Hepatocyte (in vitro differentiated cells): ENCODE data around the gene GALNTL6. TPM values are rescaled to one million over a fixed set of nuclear protein-coding genes. Genes with fewer than 3 reads are reported as not detected.
"Not testable (repeated sequence)": the region's sequence is repeated elsewhere in the genome, so short reads cannot be mapped to it uniquely, and the experiment has no call there.

ENCODE experiments used
- DNase-seq: peaks from one replicate; pipeline ENCODE4 v3.0.0-alpha.2; 2016; ENCODE audit warnings: low spot score
- H2AFZ ChIP-seq: fragments of 200-600 bp; sonication (generic); 2 replicates; pipeline ENCODE4 v1.6.0; 2016; ENCODE audit warnings: antibody characterized with exemption, mild to moderate bottlenecking
- H3K27ac ChIP-seq: fragments of 200-600 bp; sonication (generic); 2 replicates; pipeline ENCODE4 v1.5.1; 2016; ENCODE audit warnings: mild to moderate bottlenecking
- H3K27me3 ChIP-seq: fragments of 200-600 bp; sonication (generic); 2 replicates; pipeline ENCODE4 v1.6.1; 2016
- H3K36me3 ChIP-seq: fragments of 200-600 bp; sonication (generic); replicated peaks from 2 replicates; pipeline ENCODE4 v1.5.1; 2016; ENCODE audit warnings: low read depth; ENCODE audit not compliant: insufficient read depth
- H3K4me1 ChIP-seq: fragments of 200-600 bp; sonication (generic); 2 replicates; pipeline ENCODE4 v1.5.1; 2016; ENCODE audit warnings: mild to moderate bottlenecking, moderate library complexity; ENCODE audit not compliant: insufficient read depth
- H3K4me2 ChIP-seq: fragments of 200-600 bp; sonication (generic); 2 replicates; pipeline ENCODE4 v1.6.0; 2016
- H3K4me3 ChIP-seq: fragments of 200-600 bp; sonication (generic); 2 replicates; pipeline ENCODE4 v1.5.1; 2016; ENCODE audit warnings: mild to moderate bottlenecking
- H3K79me2 ChIP-seq: fragments of 200-600 bp; sonication (generic); 2 replicates; pipeline ENCODE4 v1.6.0; 2017; ENCODE audit warnings: mild to moderate bottlenecking
- H3K9me2 ChIP-seq: fragments of 200-600 bp; sonication (generic); replicated peaks from 2 replicates; pipeline ENCODE4 v1.6.0; 2017; ENCODE audit warnings: mild to moderate bottlenecking; ENCODE audit not compliant: insufficient read depth
- H3K9me3 ChIP-seq: fragments of 200-600 bp; sonication (generic); 2 replicates; pipeline ENCODE4 v1.5.1; 2016; ENCODE audit warnings: low read depth, mild to moderate bottlenecking
- H4K20me1 ChIP-seq: fragments of 200-600 bp; sonication (generic); 2 replicates; pipeline ENCODE4 v1.6.0; 2016; ENCODE audit warnings: mild to moderate bottlenecking; ENCODE audit not compliant: insufficient read depth, poor library complexity, severe bottlenecking
- CTCF ChIP-seq: fragments of 200-600 bp; sonication (generic); IDR thresholded peaks from 2 replicates; pipeline ENCODE4 v1.5.1; 2016; ENCODE audit warnings: antibody characterized with exemption, mild to moderate bottlenecking; ENCODE audit not compliant: poor library complexity
- EZH2 ChIP-seq: fragments of 200-600 bp; sonication (generic); IDR thresholded peaks from 2 replicates; pipeline ENCODE4 v1.6.1; 2016; ENCODE audit warnings: antibody characterized with exemption, mild to moderate bottlenecking, borderline replicate concordance
- EZH2phosphoT487 ChIP-seq: fragments of 200-600 bp; sonication (generic); IDR thresholded peaks from one replicate; pipeline ENCODE4 v1.6.1; 2018; ENCODE audit warnings: antibody characterized with exemption, mild to moderate bottlenecking, low read depth, moderate library complexity; ENCODE audit not compliant: unreplicated experiment, severe bottlenecking
- WGBS: methylation state at CpG from one replicate; pipeline ENCODE4 v1.1.6; 2016; ENCODE audit warnings: low lambda C conversion rate; ENCODE audit errors: missing lambda C conversion rate; 5-methylcytosine and 5-hydroxymethylcytosine counted together
- polyA plus RNA-seq: library from polyadenylated mRNA; unstranded; fragments of >200 nt; fragmentation: Nextera tagmentation; extraction: Ambion mirVana; gene quantifications from 2 replicates; pipeline ENCODE4 v1.2.1, GENCODE V29; 2016
- total RNA-seq: library from RNA; depleted of rRNA; stranded (reverse); fragments of >200 nt; gene quantifications from 2 replicates; pipeline ENCODE4 v1.2.3, GENCODE V29; 2014

The GALNTL6 gene
- total and polyA plus RNA-seq, 2 experiments from 2014 or later: 0.53 to 0.74 TPM

- no peaks in the 10 kb centered on the region for H3K9me3 ChIP-seq
- H2AFZ ChIP-seq: no peak overlapping the region
- no peak overlapping the region for H3K4me2 ChIP-seq
- H3K9me2 ChIP-seq: no peaks in the 10 kb centered on the region
- no peaks in the 10 kb centered on the region for H3K36me3 ChIP-seq
- H3K4me3 ChIP-seq: no peak overlapping the region
- H3K27me3 ChIP-seq: no peaks in the 10 kb centered on the region
- TF ChIP-seq CTCF (no peak), EZH2 (no peak), EZH2phosphoT487 (no peak)
- WGBS: 97% methylated on average over 3 of the region's 3 CpGs
- no peaks in the 10 kb centered on the region for H4K20me1 ChIP-seq
- no peaks in the 10 kb centered on the region for H3K79me2 ChIP-seq
- DNase-seq: no peak
- H3K4me1 ChIP-seq: no peaks in the 10 kb centered on the region
- no peak overlapping the region for H3K27ac ChIP-seq
Observed at GRCh38 chr4:172874944-172875343, 1061.7 kb downstream of the GALNTL6 start.

- Histone ChIP-seq H3K4me3 (no peak overlapping the region), H3K4me2 (no peak overlapping the region), H3K4me1 (no peaks in the 10 kb centered on the region), H2AFZ (no peak overlapping the region), H3K9me3 (no peaks in the 10 kb centered on the region), H3K27me3 (no peaks in the 10 kb centered on the region), H3K9me2 (no peaks in the 10 kb centered on the region), H3K79me2 (no peaks in the 10 kb centered on the region), H4K20me1 (no peaks in the 10 kb centered on the region), H3K27ac (no peak overlapping the region), H3K36me3 (no peaks in the 10 kb centered on the region)
- no peak for TF ChIP-seq EZH2phosphoT487
- TF ChIP-seq EZH2: no peak
- TF ChIP-seq CTCF: no peak
- 75% methylated on average over 2 of the region's 2 CpGs for WGBS
- no peak for DNase-seq
Observed at GRCh38 chr4:172876394-172876793, 1063.2 kb downstream of the GALNTL6 start.

- no peaks in the 10 kb centered on the region for H3K79me2 ChIP-seq
- no peaks in the 10 kb centered on the region for H4K20me1 ChIP-seq
- no peaks in the 10 kb centered on the region for H3K9me3 ChIP-seq
- H3K9me2 ChIP-seq: no peaks in the 10 kb centered on the region
- H2AFZ ChIP-seq: no peak overlapping the region
- H3K4me1 ChIP-seq: no peaks in the 10 kb centered on the region
- WGBS: 90% methylated on average over 6 of the region's 6 CpGs
- H3K4me2 ChIP-seq: no peak overlapping the region
- no peaks in the 10 kb centered on the region for H3K36me3 ChIP-seq
- H3K27ac ChIP-seq: no peak overlapping the region
- H3K4me3 ChIP-seq: no peak overlapping the region
- no peaks in the 10 kb centered on the region for H3K27me3 ChIP-seq
- TF ChIP-seq EZH2phosphoT487 (no peak), CTCF (no peak), EZH2 (no peak)
- no peak for DNase-seq
Observed at GRCh38 chr4:172881645-172882044, 1068.4 kb downstream of the GALNTL6 start.

GRCh38 chr4:172887358-172887757, 1074.2 kb downstream of the GALNTL6 start:
- H3K79me2 ChIP-seq, H2AFZ ChIP-seq, H3K36me3 ChIP-seq, H3K27me3 ChIP-seq, H3K4me3 ChIP-seq, H3K9me2 ChIP-seq, H3K27ac ChIP-seq, H3K4me1 ChIP-seq, H4K20me1 ChIP-seq, H3K4me2 ChIP-seq, H3K9me3 ChIP-seq, DNase-seq: not testable (repeated sequence)
- WGBS: 96% methylated on average over 3 of the region's 3 CpGs
